ENCODE data around the gene CCDC149. TPM values are rescaled to one million over a fixed set of nuclear protein-coding genes. Genes with fewer than 3 reads are reported as not detected.
A peak's percentile ranks its signal among the peaks of the same experiment; 100 is the strongest.

The CCDC149 gene
- total RNA-seq, 2 donors from 2014 or later: 14.9 to 19.5 TPM

DNA sequence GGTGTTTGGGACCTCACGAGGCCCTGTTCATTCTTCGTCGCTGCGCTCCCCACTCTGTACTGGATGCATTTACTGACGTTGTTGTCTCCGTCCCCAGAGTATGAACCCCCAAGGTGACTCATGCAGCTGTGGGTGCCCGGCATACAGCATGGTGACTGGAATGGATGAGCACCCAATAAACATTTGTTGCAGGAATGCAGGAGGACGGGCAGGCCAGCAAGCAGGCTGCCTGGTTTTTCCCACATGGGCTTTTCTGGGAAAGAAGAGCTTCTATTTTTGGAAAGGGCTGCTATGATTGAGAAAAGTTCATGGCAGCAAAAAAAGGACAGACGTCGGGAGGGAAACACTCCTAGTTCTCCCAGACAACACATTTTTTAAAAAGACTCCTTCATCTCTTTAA is 118.4 kb downstream of the CCDC149 start:
- DNase-seq (peak; percentile 48), ATAC-seq (peak; percentile 17 to 41)
- intact Hi-C loops (cut with DNase I): loop anchor here in 1 of 2 donors (10.0 kb wide), 2 partner anchors 210 to 310 kb away; partner anchors contain the start of gene DHX15

DNA sequence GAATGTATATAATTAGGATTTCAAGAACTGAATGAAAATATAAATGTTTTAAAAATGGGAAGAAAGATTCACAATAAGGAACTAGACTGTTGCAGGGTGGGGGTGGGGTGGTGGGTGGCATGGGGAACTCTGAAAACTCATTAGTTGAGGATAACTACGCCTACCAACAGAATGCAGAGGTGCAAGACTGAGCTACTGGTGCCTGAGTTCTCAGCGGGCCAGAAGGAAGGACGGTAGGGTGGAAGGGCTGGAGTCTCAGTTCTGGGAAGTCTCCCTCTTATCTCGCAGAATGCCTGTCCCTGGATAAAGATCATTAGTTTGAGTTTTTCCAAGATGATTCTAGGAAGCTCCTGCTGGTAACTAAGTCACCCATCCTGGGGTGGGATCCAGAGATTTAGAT is 118.8 kb downstream of the CCDC149 start:
- ATAC-seq (no peak), DNase-seq (no peak)
- intact Hi-C loops (cut with DNase I): loop anchor here in 1 of 2 donors (10.0 kb wide), 2 partner anchors 209 to 309 kb away; partner anchors contain the start of gene DHX15

DNA sequence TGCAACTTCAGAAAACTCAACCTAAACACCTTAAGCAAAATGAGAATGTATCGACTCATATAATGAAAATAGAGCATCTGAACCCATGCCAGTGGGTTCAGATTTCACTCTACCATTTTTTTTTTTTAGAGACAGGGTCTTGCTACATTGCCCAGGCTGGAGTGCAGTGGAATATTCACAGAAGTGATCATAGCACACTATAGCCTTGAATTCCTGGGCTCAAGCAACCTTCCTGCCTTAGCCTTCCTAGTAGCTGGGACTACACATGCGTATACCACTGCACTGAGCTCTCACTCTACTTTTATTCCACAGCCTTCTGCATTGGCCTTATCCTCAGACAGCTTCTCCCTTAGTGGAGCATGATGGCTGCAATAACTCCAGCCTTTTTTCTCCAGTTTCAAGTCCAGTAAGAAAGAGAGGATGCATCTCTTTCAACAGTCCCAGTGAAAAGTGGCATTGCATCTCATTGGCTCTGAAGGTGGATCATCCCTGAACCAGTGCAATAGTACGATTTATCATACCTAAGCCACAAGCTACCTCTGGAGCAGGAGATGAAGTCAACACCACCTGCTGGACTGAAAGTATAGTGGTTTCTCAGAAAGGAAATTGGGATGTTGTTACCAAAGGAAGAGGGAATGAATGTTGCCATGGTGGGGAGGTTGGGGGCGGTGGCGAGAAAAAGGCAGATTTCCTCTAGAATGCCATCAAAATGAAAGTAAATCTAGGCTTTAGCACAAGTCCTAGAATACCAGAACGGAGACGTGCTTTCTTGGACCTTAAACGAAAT is 119.4 kb downstream of the CCDC149 start:
- intact Hi-C loops (cut with DNase I): loop anchor here in 1 of 2 donors (10.0 kb wide), 2 partner anchors 209 to 309 kb away; partner anchors contain the start of gene DHX15
- DNase-seq: no peak

DNA sequence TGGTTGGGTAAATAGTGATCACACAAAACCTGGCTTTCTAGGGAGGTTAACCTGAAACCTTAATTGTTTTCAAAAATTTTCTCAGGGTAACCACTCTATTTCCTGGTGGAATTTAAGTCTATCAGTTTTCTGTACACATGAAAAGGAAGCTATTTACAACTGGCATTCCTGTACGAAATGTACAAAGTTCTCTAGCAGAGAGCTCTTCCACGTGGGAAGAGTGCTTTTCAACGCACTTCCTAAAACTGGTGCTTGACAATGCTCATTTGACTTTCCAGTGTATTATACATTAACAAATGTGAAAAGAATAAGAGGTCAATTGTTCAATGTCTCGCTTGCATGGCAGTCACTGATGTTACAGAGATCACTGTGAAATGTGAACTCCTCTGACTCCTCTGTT is 120.3 kb downstream of the CCDC149 start:
- DNase-seq (no peak), ATAC-seq (no peak)
- intact Hi-C loops (cut with DNase I): loop anchor here in 1 of 2 donors (10.0 kb wide), 2 partner anchors 208 to 308 kb away; partner anchors contain the start of gene DHX15

More for the DNA sequence above, 119.4 kb downstream of the CCDC149 start:
- ATAC-seq: no peak

- no peak for ATAC-seq
- intact Hi-C loops (cut with DNase I): loop anchor here in 1 of 2 donors (10.0 kb wide), 2 partner anchors 206 to 306 kb away; partner anchors contain the start of gene DHX15
- DNase-seq: no peak
Measured at GRCh38 chr4:24791043-24791442, 121.8 kb downstream of the CCDC149 start.

DNA sequence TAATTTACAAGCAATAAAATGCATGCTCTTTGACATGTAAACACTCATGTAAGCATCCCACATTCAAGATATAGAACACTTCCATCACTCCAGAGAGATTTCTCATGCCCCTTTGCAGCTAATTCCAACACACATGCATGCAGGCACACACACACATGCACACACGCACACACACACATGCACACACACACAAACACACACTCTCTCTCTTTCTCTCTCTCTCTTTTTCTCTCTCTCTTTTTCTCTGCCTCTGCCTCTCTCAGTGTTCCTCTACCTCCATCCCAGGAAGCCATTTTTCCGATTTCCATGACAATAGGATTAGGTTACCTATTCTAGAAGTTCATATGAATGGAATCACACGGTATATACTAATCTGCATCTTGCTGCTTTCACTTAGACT is 129.3 kb downstream of the CCDC149 start:
- DNase-seq (no peak), ATAC-seq (no peak)
- intact Hi-C loops (cut with DNase I): no loop called here

DNA sequence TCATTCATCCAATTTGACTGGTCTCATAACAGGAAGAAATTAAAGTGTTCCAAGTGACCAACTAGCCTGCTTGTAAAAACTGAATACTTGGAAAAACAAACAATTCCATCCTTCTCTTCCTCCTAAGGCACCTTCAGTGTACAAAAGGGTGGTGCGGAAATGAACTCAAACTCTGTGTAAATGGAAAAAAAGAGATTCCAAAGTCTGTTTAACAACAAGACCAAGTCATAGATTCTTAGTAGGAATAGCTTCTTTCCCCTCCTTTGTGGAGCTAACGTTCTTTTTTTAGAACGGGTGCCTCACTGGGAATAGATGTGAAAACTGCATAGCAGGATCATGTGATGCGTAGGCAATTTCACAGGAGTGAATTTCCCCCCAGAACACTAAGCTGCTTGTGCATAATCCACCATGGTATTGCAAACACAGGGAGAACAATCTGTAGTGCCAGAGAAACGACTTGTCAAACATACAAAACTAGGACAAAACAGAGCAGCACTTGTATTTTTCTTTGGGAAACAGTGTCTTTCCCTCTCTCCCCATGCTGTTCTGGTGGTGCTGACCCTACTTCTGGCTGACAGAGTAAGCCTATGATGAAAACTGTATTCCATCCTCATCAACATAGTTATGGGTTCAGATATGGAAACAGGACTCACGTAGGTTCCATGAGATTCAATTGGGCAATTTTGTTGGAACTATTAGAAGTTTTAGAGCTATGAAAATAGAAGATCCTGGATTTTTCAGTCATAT is 130.7 kb downstream of the CCDC149 start:
- peak; percentile 47 to 67 for ATAC-seq
- no peak for DNase-seq
- intact Hi-C loops (cut with DNase I): no loop called here

- ATAC-seq (no peak), DNase-seq (no peak)
- intact Hi-C loops (cut with DNase I): no loop called here
Measured at GRCh38 chr4:24780936-24781495, 131.8 kb downstream of the CCDC149 start.

- intact Hi-C loops (cut with DNase I): no loop called here
- peak; percentile 84 to 86 for ATAC-seq
Measured at GRCh38 chr4:24778464-24779225, 134.2 kb downstream of the CCDC149 start.

DNA sequence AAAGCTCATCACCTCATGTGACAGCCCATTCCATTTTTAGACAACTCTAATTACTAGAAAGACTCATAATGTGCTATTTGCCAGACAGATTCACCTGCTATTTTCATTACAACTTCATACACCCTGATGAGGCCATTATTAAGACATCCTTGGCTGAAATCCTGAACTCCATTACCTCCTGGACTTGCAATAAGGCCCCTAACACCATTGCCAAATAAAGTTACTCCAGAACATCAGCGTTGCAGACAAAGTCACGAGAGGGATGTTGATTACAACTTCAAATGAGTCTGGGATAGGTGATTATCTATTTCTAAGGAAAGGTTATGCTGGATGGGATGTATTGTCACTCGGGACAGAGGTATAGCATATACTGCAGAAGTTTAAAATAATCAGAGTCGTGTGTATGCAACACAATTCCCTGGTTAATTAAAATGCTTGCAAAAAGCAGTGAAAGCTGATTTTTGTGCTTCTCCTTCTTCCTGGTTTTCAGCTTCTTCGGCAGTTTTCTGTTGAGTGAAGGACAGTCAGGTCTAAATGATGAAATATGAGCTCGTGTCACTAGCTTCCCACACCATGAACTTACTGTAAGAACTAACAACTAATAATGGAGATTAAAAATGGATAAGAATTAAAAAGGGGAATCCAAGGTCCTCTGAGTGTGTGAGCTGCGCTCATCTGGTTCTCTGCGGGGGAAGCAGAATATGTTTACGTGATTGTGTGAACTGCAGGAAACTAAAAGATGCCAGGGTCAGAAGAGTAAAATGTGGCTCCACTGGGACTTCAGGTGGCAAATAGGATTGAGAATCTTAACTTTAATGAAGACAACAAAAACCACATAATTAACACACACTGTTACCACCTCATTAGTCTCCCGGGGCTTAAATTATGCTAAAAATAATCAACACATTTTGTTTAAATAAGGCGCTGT is 135.0 kb downstream of the CCDC149 start:
- intact Hi-C loops (cut with DNase I): no loop called here
- ATAC-seq (no peak), DNase-seq (no peak)

More at GRCh38 chr4:24778464-24779225, 134.2 kb downstream of the CCDC149 start:
- peak; percentile 42 for DNase-seq

DNA sequence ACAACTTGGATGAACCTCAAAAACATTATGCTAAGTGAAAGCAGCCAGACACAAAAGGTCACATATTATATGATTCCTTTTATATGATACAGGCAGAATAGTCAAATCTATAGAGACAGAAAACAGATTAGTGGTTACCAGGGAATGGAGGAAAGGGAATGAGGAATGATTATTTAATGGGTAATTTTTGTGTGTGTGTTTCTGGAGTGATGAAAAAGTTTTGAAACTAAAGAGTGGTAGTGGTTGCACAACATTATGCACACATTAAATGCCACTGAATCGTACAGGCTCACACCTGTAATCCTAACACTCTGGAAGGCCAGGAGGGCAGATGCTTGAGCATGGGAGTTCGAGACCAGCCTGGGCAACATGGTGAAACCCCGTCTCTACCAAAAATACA is 137.1 kb downstream of the CCDC149 start:
- ATAC-seq (no peak), DNase-seq (no peak)
- intact Hi-C loops (cut with DNase I): no loop called here

DNA sequence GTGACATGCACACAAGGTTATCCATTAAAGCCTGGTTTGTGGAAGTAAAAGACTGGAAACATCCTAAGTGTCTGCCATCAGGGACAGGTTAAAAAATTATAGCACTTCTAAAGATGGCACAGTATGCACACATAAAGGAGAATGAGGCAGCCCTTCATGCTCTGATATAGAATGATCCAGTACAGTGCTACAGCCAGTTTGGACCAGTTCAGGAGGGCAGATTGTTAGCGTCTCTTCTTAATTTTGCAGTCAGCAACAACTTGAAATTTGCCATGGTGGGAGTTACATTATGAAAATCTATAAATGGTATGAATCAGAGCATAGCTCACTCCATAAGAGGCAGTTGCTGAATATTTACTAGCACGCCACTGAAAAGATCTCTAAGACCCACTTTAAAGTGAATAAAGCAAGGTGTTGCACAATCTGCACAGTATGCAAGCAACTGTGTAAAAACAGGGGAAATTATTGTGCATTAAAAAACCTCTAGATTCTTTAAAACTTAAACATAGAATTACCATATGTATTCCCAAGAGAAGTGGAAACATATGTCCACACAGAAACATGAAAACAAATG is 137.7 kb downstream of the CCDC149 start:
- no peak for DNase-seq
- intact Hi-C loops (cut with DNase I): no loop called here
- ATAC-seq: no peak

DNA sequence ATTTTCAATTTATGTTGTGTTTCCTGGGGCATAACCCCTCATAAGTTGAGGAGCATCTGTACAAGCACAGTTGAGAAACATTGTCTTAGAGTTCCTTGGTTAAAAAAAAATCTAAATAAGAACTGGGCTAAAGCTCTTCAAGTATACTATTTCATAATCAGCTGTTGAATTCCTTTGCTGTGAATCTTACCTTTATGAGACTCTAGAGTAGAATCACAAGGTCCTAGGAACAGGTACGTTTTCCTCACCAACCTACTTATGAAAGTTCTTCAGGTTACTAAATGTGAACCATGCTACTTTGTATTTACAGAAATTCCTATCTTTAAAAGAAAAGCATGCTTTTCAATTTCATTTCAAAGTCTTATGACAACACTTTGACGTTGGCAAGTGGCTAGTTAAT is 138.4 kb downstream of the CCDC149 start:
- DNase-seq (no peak), ATAC-seq (no peak)
- intact Hi-C loops (cut with DNase I): no loop called here

DNA sequence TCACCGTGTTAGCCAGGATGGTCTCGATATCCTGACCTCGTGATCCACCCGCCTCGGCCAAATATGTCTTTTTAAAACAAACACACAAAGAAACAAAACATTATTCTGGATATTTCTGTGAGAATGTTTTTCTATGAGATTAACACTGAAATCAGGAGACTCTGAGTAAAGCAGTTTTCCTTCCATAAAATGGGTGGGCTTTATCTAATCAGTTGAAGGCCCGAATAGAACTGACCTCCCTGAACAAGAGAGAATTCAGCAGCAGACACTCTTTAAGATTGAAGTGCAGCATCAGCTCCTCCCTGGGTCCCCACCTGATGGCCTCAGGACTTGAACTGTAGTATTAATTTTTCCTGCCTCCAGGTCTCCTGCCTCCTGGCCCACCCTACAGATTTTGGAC is 139.9 kb downstream of the CCDC149 start:
- no peak for ATAC-seq
- no peak for DNase-seq

DNA sequence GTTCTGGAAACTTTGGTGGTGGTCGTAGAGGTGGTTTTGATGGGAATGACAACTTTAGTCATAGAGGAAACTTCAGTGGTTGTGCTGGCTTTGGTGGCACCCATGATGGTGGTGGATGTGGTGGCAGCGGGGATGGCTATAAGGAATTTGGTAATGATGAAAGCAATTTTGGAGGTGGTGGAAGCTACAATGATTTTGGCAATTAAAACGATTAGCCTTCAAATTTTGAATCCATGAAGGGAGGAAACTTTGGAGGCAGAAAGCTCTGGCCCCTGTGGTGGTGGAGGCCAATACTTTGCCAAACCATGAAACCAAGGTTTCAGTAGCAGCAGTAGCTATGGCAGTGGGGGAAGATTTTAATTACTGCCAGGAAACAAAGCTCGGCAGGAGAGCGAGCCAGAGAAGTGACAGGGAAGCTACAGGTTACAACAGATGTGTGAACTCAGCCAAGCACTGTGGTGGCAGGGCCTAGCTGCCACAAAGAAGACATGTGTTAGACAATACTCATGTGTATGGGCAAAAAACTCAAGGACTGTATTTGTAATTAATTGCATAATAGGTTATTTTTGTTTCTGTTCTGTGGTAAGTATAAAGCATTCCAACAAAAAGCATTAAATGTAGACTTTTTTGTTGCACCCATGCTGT is 140.7 kb downstream of the CCDC149 start:
- DNase-seq: no peak
- no peak for ATAC-seq
- intact Hi-C loops (cut with DNase I): no loop called here

More for the DNA sequence above, 139.9 kb downstream of the CCDC149 start:
- intact Hi-C loops (cut with DNase I): no loop called here

DNA sequence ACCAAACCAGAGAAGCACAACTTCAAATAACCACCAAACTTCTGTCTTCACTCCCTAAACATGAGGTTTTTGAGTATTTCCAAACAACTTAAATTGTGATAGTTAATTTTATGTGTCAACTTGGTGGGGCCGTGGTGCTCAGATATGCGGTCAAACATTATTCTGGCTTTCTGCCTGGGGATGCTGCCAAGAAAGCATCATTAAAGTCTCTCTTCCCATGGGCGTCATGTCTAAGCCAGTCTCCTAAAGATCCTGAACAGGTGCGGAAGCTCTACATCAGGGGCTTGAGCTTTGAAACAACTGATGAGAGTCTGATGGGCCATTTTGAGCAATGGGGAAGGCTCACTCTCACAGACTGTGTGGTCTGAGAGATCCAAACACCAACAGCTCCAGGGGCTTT is 141.6 kb downstream of the CCDC149 start:
- intact Hi-C loops (cut with DNase I): no loop called here
- no peak for ATAC-seq

GRCh38 chr4:24770667-24771066 is 142.2 kb downstream of the CCDC149 start:
- DNase-seq (no peak), ATAC-seq (no peak)
- intact Hi-C loops (cut with DNase I): no loop called here

More for the DNA sequence above, 141.6 kb downstream of the CCDC149 start:
- DNase-seq: no peak
